K562 (cell line): ENCODE measurements around the gene GNAT2. TPM values are rescaled to one million over a fixed set of nuclear protein-coding genes. Genes with fewer than 3 reads are reported as not detected.

ENCODE experiments used
- BHLHE40 ChIP-seq: IDR thresholded peaks from 2 replicates; pipeline ENCODE4 v1.6.1; 2011; ENCODE audit warnings: low read length, improper control_type of control experiment
- CEBPG ChIP-seq, 3 experiments: fragments of 200-800 bp in 1 of 3; sonication (Bioruptor generic) in 1 of 3; sonication (generic) in 1 of 3; formaldehyde crosslinking in 1 of 3; IDR thresholded peaks in 2 of 3; conservative IDR thresholded peaks in 1 of 3; 2 replicates each; pipeline versions ENCODE4 v1.6.1 to v1.8.0; 2016 to 2022; ENCODE audit warnings: missing compliant biosample characterization in 2 of 3, missing genetic modification characterization in 2 of 3, mild to moderate bottlenecking in 1 of 3, missing genetic modification reagents in 1 of 3
- DEAF1 ChIP-seq: fragments of 450-650 bp; formaldehyde crosslinking; IDR thresholded peaks from 2 replicates; pipeline ENCODE4 v1.4.0; 2020; ENCODE audit warnings: mild to moderate bottlenecking, moderate library complexity
- E2F4 ChIP-seq: sonication (generic); formaldehyde crosslinking; IDR thresholded peaks from 2 replicates; pipeline ENCODE4 v1.8.0; 2022; ENCODE audit warnings: mild to moderate bottlenecking, low read depth, missing genetic modification reagents
- EHMT2 ChIP-seq: fragments of 450-650 bp; IDR thresholded peaks from 2 replicates; pipeline ENCODE4 v1.6.1; 2018; ENCODE audit warnings: antibody characterized with exemption
- ETV5 ChIP-seq: sonication (generic); formaldehyde crosslinking; IDR thresholded peaks from 2 replicates; pipeline ENCODE4 v1.4.0; 2020; ENCODE audit warnings: low read depth, mild to moderate bottlenecking, missing genetic modification reagents
- HMGXB4 ChIP-seq: sonication (generic); formaldehyde crosslinking; IDR thresholded peaks from 2 replicates; pipeline ENCODE4 v1.8.1; 2023; ENCODE audit warnings: mild to moderate bottlenecking, missing genetic modification reagents
- NELFE ChIP-seq: IDR thresholded peaks from 2 replicates; pipeline ENCODE4 v1.6.1; 2011; ENCODE audit warnings: mild to moderate bottlenecking; ENCODE audit not compliant: insufficient read depth, insufficient read length
- RB1 ChIP-seq: fragments of 450-650 bp; IDR thresholded peaks from 2 replicates; pipeline ENCODE4 v1.6.1; 2017; ENCODE audit warnings: low read depth, mild to moderate bottlenecking
- SOX6 ChIP-seq: fragments of 450-650 bp; IDR thresholded peaks from 2 replicates; pipeline ENCODE4 v1.6.1; 2014; ENCODE audit warnings: mild to moderate bottlenecking
- SRF ChIP-seq, 2 experiments: fragments of 250-450, 450-650 bp in 1 of 2; sonication (Bioruptor Pico) in 1 of 2; sonication (generic) in 1 of 2; formaldehyde crosslinking; IDR thresholded peaks; 2 replicates each; pipeline versions ENCODE4 v1.5.0 to v1.5.1; 2020 to 2022; ENCODE audit warnings: mild to moderate bottlenecking in 1 of 2, missing genetic modification reagents in 1 of 2
- TBP ChIP-seq: optimal IDR thresholded peaks from 2 replicates; pipeline ENCODE3; 2011; ENCODE audit warnings: low read depth, low read length, improper control_type of control experiment
- ZBTB1 ChIP-seq: sonication (generic); formaldehyde crosslinking; IDR thresholded peaks from 2 replicates; pipeline ENCODE4 v1.8.1; 2023; ENCODE audit warnings: missing genetic modification reagents, low read depth, mild to moderate bottlenecking, borderline replicate concordance
- ZKSCAN1 ChIP-seq: fragments of 150-350 bp; IDR thresholded peaks from 2 replicates; pipeline ENCODE4 v1.6.1; 2016; ENCODE audit warnings: low read depth, low read length
- ZNF232 ChIP-seq: sonication (generic); formaldehyde crosslinking; IDR thresholded peaks from 2 replicates; pipeline ENCODE4 v1.8.0; 2022; ENCODE audit warnings: mild to moderate bottlenecking, missing genetic modification reagents
- ZNF717 ChIP-seq: fragments of 250-450 bp; sonication (Bioruptor Pico); IDR thresholded peaks from 2 replicates; pipeline ENCODE4 v1.5.0; 2021
- ZNF740 ChIP-seq, 3 experiments: fragments of 200-800 bp in 1 of 3; sonication (Bioruptor generic) in 1 of 3; sonication (generic) in 1 of 3; formaldehyde crosslinking in 1 of 3; IDR thresholded peaks; 2 replicates each; pipeline versions ENCODE4 v1.6.1 to v1.8.0; 2016 to 2022; ENCODE audit warnings: mild to moderate bottlenecking in 2 of 3, missing compliant biosample characterization in 2 of 3, missing genetic modification characterization in 2 of 3, missing genetic modification reagents in 1 of 3
- polyA plus RNA-seq, 8 experiments: library from polyadenylated mRNA; depleted of rRNA in 4 of 8; stranded (reverse) in 5 of 8; unstranded in 3 of 8; fragments of >200 nt; fragmentation: Nextera tagmentation in 2 of 8; fragmentation: Illumina TruSeq in 1 of 8; extraction: Ambion mirVana in 2 of 8; extraction: Trizol in 1 of 8; gene quantifications; 2 replicates each; pipeline versions ENCODE4 v1.2.1 to v1.2.3, GENCODE V29; 2011 to 2014; ENCODE audit warnings: inconsistent platforms in 1 of 8, missing spikeins in 1 of 8
- total RNA-seq, 7 experiments: library from RNA; depleted of rRNA in 6 of 7; stranded (reverse); fragments of >200 nt in 6 of 7; fragmentation: Illumina TruSeq in 2 of 7; extraction: Trizol in 2 of 7; gene quantifications; 2 replicates each; pipeline versions ENCODE4 v1.2.1 to v1.2.3, GENCODE V29; 2011 to 2021; ENCODE audit warnings: low replicate concordance in 1 of 7

Gene GNAT2
- total and polyA plus RNA-seq, 9 of the 15 experiments (the other 6 are each of a cell fraction or from before 2014, with no cell fraction given): 0.06 to 0.52 (median 0.24) TPM; not detected in 1

GRCh38 chr1:109643385-109644230 lies 24.2 kb upstream of the GNAT2 start (continued):
- 0 out of 2 replicates have a peak, but pooled peaks have one; percentile 29 for TF ChIP-seq ZNF232 (CRISPR knock-in tag)
- 0 out of 4 replicates have a peak, but pooled peaks of 1 of the 2 experiments have one; percentile 14 for TF ChIP-seq SRF (CRISPR knock-in tag; IDR thresholded peaks at IDR 0.05)
- no peak for TF ChIP-seq ZBTB1 (CRISPR knock-in tag)
- peak; percentile 68 for TF ChIP-seq RB1
- 0 out of 2 replicates have a peak, but pooled peaks have one; percentile 40 for TF ChIP-seq ZKSCAN1
- TF ChIP-seq NELFE: no peak
- peak; percentile 36; the same call in 1 of the 2 replicates for TF ChIP-seq ZNF740 (CRISPR knock-in tag; IDR thresholded peaks at IDR 0.05)
- TF ChIP-seq ZNF740 (tag; IDR thresholded peaks at IDR 0.05): 0 out of 4 replicates have a peak, but pooled peaks of 1 of the 2 experiments have one; percentile 14
- TF ChIP-seq TBP: peak; percentile 15
- TF ChIP-seq BHLHE40: peak; percentile 47; the same call in 1 of the 2 replicates
- TF ChIP-seq ZNF717: no peak
- TF ChIP-seq CEBPG (CRISPR knock-in tag; IDR thresholded peaks at IDR 0.05): no peak; the same call in 1 of the 2 replicates
- no peak for TF ChIP-seq CEBPG (tag; conservative IDR thresholded peaks at IDR 0.05 in 1 of 2, IDR thresholded peaks at IDR 0.05 in 1 of 2)
- TF ChIP-seq E2F4 (CRISPR knock-in tag): peak; percentile 60; the same call in 1 of the 2 replicates
- TF ChIP-seq ETV5 (CRISPR knock-in tag): peak; percentile 55; the same call in 1 of the 2 replicates
- TF ChIP-seq SOX6: peak; percentile 34; the same call in 1 of the 2 replicates
- TF ChIP-seq HMGXB4 (CRISPR knock-in tag): peak; percentile 60; the same call in 1 of the 2 replicates
- TF ChIP-seq EHMT2: no peak
- TF ChIP-seq DEAF1 (CRISPR knock-in tag): peak; percentile 81
